Activated B cell treated with CpG ODN at 0.5 μM for 24 hours (primary cell): ENCODE measurements around the gene EGR1. TPM values are rescaled to one million over a fixed set of nuclear protein-coding genes. Genes with fewer than 3 reads are reported as not detected.

Experiments
- ATAC-seq: fragments of 200-7000 bp; cut with Tn5 transposase; one replicate; pipeline ENCODE4 v1.10.0; 2021; ENCODE audit warnings: low read depth, mild to moderate bottlenecking, moderate library complexity
- CTCF ChIA-PET: fragments of 350-600 bp; sonication (Branson Sonifier 250); formaldehyde crosslinking; loops from one replicate; lab custom pipeline; 2021; ENCODE audit warnings: antibody characterized with exemption; lab: Charles Lee
- POLR2A ChIA-PET: fragments of 350-600 bp; sonication (Branson Sonifier 250); formaldehyde crosslinking; loops from one replicate; lab custom pipeline; 2021; ENCODE audit warnings: antibody characterized with exemption; lab: Charles Lee
- DNase-seq: peaks from one replicate; pipeline ENCODE4 v3.0.0; 2022
- H3K27ac Mint-ChIP-seq: one replicate; pipeline ENCODE4 v1.8.0; 2020; ENCODE audit warnings: mixed read lengths
- H3K27me3 Mint-ChIP-seq: one replicate; pipeline ENCODE4 v1.8.0; 2021; ENCODE audit warnings: mixed read lengths
- H3K36me3 Mint-ChIP-seq: one replicate; pipeline ENCODE4 v1.8.0; 2021; ENCODE audit warnings: low read depth, mixed read lengths
- H3K4me1 Mint-ChIP-seq: one replicate; pipeline ENCODE4 v1.8.0; 2021; ENCODE audit warnings: mixed read lengths
- H3K4me3 Mint-ChIP-seq: one replicate; pipeline ENCODE4 v1.8.0; 2020; ENCODE audit warnings: mild to moderate bottlenecking, mixed read lengths
- H3K9me3 Mint-ChIP-seq: one replicate; pipeline ENCODE4 v1.8.0; 2020; ENCODE audit warnings: mixed read lengths
- CTCF ChIP-seq: fragments of 200-600 bp; IDR thresholded peaks from one replicate; pipeline ENCODE4 v1.8.0; 2022; ENCODE audit warnings: antibody characterized with exemption, mild to moderate bottlenecking
- intact Hi-C: fragments of 100-400 bp; cut with micrococcal nuclease; formaldehyde crosslinking; loops from one replicate; pipeline ENCODE4 v1.15.1; 2024
- total RNA-seq: library from RNA; stranded (reverse); gene quantifications from 2 replicates; pipeline ENCODE4 v1.2.3, GENCODE V29; 2022

Gene EGR1
- total RNA-seq, 1 donor from 2014 or later = 14.2 TPM

- no peaks in the 10 kb centered on the region for H3K9me3 Mint-ChIP-seq
- H3K4me3 Mint-ChIP-seq = no peak overlapping the region
- peaks cover 6% of the 10 kb centered on the region for H3K4me1 Mint-ChIP-seq
- CTCF ChIA-PET = no interaction called here
- no peak for TF ChIP-seq CTCF
- no peak overlapping the region for H3K27ac Mint-ChIP-seq
- POLR2A ChIA-PET = interaction anchor here (0.6 to 0.7 kb wide), 2 partner anchors 115 to 1441 kb away, joined by 3 to 6 read pairs; partner anchors contain the start of gene FAM53C
- intact Hi-C loops = no loop called here
- DNase-seq = no peak
- ATAC-seq = no peak
- no peaks in the 10 kb centered on the region for H3K36me3 Mint-ChIP-seq
- H3K27me3 Mint-ChIP-seq = peaks cover 4% of the 10 kb centered on the region
Measured at GRCh38 chr5:138452720-138453119, 12.6 kb upstream of the EGR1 start.

- ChIA-PET CTCF (no interaction called here), POLR2A (no interaction called here)
- Mint-ChIP-seq H3K36me3 (no peaks in the 10 kb centered on the region), H3K4me1 (peaks cover 13% of the 10 kb centered on the region), H3K9me3 (no peaks in the 10 kb centered on the region), H3K4me3 (no peak overlapping the region), H3K27ac (no peak overlapping the region), H3K27me3 (peaks cover 4% of the 10 kb centered on the region)
- TF ChIP-seq CTCF = no peak
- DNase-seq (no peak), ATAC-seq (no peak)
- intact Hi-C loops = no loop called here
Measured at GRCh38 chr5:138453590-138453989, 11.7 kb upstream of the EGR1 start.

- no peak for TF ChIP-seq CTCF
- peaks cover 4% of the 10 kb centered on the region for H3K27me3 Mint-ChIP-seq
- ChIA-PET POLR2A (no interaction called here), CTCF (no interaction called here)
- DNase-seq (no peak), ATAC-seq (no peak)
- no peak overlapping the region for H3K4me3 Mint-ChIP-seq
- H3K27ac Mint-ChIP-seq = no peak overlapping the region
- H3K9me3 Mint-ChIP-seq = no peaks in the 10 kb centered on the region
- intact Hi-C loops = no loop called here
- no peaks in the 10 kb centered on the region for H3K36me3 Mint-ChIP-seq
- peaks cover 18% of the 10 kb centered on the region for H3K4me1 Mint-ChIP-seq
Measured at GRCh38 chr5:138454121-138454520, 11.2 kb upstream of the EGR1 start.

- no peaks in the 10 kb centered on the region for H3K36me3 Mint-ChIP-seq
- peaks cover 25% of the 10 kb centered on the region for H3K4me1 Mint-ChIP-seq
- no peak for TF ChIP-seq CTCF
- intact Hi-C loops = no loop called here
- no peaks in the 10 kb centered on the region for H3K9me3 Mint-ChIP-seq
- ChIA-PET CTCF (interaction anchor here (0.8 to 1.5 kb wide), 2 partner anchors 9 to 48 kb away, joined by 4 to 5 read pairs; partner anchors contain the start of gene EGR1), POLR2A (no interaction called here)
- H3K4me3 Mint-ChIP-seq = no peak overlapping the region
- ATAC-seq (no peak), DNase-seq (no peak)
- H3K27ac Mint-ChIP-seq = no peak overlapping the region
- H3K27me3 Mint-ChIP-seq = no peaks in the 10 kb centered on the region
Measured at GRCh38 chr5:138455232-138455930, 9.9 kb upstream of the EGR1 start.

- Mint-ChIP-seq H3K4me1 (peaks cover 36% of the 10 kb centered on the region), H3K9me3 (no peaks in the 10 kb centered on the region), H3K27ac (no peak overlapping the region), H3K27me3 (no peaks in the 10 kb centered on the region), H3K36me3 (no peaks in the 10 kb centered on the region), H3K4me3 (no peak overlapping the region)
- ChIA-PET POLR2A (interaction anchor here (0.7 kb wide), 1 partner anchor 300 kb away, joined by 3 read pairs; no protein-coding TSS in a partner anchor), CTCF (interaction anchor here (0.6 to 1.4 kb wide), 3 partner anchors 9 to 120 kb away, joined by 3 read pairs; no protein-coding TSS in a partner anchor)
- ATAC-seq (no peak), DNase-seq (no peak)
- TF ChIP-seq CTCF = no peak
- intact Hi-C loops = no loop called here
Measured at GRCh38 chr5:138457531-138458275, 7.6 kb upstream of the EGR1 start.
